Fibroblast of skin of right biceps (primary cell): ENCODE measurements around the gene SLC7A8.
"Not testable (repeated sequence)": the region's sequence is repeated elsewhere in the genome, so short reads cannot be mapped to it uniquely, and the experiment has no call there.

Experiments
- DNase-seq: peaks from one replicate; pipeline ENCODE4 v3.0.0-alpha.2; 2013

SLC7A8 gene

DNA sequence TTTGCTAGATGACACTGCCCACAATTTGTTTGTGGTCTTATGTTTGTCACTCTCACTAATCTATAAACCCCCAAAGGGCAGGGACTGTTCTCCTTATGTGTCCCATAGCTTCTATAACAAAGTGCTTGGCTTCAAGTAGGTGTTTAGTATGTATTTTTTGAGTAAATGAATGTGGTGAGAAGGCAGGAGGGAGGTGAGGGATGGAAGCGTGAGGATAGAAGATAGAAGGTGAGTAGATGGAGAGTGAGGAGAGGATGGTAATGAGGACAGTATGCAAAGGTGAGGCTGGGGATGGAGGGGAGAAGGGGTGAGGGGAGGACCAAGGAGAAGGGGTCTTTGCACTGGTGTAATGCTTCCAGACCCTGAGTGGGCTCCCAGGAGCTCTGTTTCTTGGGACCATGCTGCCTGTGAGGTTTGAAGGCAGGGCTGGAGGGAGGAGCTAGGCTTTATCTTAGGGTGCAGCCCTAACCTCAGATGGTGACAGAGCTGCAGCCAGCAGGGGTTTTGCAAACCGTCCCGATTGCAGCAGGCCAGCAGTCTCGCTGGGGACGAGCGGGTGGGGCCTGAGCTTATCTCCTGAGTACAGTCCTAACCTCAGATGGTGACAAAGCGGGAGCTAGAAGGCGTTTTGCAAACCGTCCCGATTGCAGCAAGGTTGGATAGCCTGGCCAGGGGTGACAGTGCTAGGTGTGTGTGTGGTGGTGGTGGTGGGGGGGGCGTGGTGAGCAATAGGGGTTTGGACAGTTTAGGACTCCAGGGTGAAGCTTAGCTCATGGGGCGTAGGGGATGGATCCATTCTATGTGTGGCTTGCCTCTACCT lies 70.9 kb downstream of the SLC7A8 start:
- no peak for DNase-seq

DNA sequence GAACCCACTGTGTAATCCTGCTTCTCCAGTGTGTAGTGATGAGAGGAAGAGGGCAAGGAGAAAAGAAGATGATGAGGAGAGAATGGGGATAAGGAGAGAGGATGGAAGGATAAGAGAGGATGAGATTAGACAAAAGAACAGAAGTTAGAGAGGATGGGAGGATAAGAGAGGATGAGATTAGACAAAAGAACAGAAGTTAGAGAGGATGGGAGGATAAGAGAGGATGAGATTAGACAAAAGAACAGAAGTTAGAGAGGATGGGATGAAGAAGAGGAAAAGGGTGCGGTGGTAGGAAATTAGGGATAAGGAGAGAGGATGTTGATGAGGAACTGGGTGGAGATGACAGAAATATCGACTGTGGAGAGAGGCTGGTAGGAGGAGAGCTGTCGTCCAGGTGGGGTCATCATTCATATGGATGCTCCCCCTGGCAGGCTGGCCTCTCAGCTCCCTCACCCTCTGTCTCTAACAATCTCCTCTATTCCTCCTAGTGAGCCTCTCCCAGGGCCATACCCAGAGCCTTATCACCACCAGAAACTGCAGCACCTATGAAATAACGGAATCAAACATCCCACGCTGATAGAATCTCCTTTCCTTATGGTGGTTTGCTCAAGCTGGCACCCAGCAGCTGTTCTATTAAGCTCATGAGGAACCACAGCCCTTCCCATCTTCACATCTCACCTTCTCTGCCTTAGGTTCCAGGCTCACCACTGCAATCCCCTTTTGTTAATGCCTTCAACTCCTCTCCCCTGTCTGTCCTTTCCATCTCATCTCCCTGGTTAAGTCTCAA lies 72.7 kb downstream of the SLC7A8 start:
- no peak for DNase-seq

DNA sequence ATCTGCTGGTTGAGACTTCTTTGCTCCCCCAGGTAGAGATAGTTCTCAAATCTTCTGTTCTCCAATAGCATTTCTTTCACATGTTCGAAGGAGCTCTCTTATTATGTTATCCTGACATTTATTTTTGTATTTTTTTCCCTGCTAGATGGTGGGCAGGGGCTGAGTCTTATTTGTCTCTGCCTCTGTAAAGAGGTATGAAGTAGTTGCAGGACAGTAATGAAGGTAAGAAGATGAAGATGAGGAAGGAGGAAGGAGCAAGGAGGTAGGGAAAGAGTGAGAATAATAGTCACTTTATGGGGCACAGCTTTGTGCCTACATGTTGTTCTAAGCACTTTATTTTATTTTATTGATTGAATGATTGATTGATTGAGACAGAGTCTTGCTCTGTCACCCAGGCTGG lies 73.7 kb downstream of the SLC7A8 start:
- DNase-seq = no peak

DNA sequence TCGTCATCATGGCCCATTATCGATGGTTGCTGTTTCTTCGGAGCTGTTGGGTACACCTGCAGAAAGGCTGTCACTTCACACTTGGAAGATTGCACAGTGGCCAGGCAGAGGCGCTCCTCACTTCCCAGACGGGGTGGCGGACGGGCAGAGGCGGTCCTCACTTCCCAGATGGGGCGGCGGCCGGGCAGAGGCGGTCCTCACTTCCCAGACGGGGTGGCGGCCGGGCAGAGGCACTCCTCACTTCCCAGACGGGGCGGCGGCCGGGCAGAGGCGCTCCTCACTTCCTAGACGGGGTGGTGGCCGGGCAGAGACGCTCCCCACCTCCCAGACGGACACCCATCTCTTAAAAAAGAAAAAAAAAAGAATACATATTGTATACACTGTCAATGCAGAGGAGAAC lies 75.3 kb downstream of the SLC7A8 start:
- not testable (repeated sequence) for DNase-seq

DNA sequence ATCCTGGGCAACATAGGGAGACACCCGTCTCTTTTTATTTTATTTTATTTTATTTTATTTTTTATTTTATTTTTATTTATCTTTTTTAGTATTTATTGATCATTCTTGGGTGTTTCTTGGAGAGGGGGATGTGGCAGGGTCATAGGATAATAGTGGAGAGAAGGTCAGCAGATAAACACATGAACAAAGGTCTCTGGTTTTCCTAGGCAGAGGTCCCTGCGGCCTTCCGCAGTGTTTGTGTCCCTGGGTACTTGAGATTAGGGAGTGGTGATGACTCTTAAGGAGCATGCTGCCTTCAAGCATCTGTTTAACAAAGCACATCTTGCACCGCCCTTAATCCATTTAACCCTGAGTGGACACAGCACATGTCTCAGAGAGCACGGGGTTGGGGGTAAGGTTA lies 75.8 kb downstream of the SLC7A8 start:
- DNase-seq = not testable (repeated sequence)

DNA sequence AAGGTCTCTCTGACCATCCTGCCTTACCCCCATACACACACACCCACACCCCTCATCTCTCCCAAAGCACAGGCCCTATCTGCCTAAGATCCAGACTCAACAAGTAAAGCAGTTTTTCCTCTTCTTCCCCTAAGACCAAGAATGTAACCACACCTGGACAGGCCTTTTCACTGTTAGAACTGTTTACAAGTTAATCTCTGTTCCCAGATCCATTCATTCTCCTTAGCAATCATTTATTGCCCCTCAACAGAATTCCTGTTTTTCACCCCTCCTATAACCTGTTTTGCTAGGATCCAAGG lies 76.8 kb downstream of the SLC7A8 start:
- no peak for DNase-seq

DNA sequence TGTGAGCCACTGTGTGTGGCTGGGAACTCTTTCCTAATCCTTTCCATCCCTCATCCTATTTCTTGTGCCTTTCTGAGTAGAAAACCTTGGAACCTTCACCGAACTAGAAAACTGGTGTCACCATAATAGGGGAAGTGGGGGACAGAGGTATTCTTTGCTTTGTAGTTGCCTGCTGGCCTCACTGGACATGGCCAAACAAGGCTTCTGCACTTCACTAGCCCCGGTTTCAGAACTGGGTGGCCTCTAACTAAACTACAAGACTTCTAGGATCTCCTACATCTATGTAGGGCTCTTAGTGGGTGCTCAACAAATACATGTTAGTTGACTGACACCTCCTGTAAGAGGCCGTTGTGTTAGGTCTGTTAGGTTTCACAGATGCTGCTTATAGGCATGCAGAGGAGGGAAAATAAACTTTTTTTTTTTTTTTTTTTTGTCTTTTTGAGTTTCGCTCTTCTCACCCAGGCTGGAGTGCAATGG lies 78.1 kb downstream of the SLC7A8 start:
- DNase-seq = no peak

DNA sequence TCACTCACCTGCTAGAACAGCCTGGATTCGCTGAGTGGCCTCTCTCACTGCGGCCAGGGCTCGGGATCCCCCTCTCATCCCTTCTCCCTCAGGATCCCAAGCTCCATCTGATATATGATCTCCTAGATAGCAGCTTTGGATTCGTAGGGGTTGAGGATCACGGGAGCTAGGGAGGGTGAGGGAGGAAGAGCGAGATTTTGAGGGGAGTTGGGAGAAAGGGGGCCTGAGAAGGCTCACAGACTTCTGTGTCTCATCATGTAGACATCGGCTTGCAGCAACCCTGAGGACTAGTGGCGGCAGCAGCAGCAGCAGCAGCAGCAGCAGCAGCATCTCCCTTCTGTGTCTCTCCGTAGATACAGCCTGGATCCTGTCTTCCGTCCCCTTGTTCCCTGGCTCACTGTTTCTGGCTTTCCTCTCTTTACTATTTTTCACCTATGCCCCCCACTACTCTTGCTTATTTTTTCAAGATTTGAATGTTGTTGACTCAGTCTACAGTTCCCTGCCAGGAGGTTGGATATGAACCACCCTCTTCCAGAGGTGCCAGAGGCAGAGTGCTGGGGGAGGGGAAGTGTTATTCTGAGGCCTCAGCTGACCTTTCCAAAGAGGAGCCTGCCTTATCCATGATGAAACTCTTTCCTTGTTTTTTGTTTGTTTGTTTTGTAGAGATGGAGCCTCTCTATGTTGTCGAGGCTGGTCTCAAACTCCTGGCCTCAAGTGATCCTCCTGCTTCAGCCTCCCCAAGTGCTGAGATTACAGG lies 78.7 kb downstream of the SLC7A8 start, which contains the start of gene CIROP:
Gene CIROP (minus strand): TSS at position 399 of the 757 bp plus-strand sequence. CDS start 69 bp downstream, at position 330.
- DNase-seq = no peak

DNA sequence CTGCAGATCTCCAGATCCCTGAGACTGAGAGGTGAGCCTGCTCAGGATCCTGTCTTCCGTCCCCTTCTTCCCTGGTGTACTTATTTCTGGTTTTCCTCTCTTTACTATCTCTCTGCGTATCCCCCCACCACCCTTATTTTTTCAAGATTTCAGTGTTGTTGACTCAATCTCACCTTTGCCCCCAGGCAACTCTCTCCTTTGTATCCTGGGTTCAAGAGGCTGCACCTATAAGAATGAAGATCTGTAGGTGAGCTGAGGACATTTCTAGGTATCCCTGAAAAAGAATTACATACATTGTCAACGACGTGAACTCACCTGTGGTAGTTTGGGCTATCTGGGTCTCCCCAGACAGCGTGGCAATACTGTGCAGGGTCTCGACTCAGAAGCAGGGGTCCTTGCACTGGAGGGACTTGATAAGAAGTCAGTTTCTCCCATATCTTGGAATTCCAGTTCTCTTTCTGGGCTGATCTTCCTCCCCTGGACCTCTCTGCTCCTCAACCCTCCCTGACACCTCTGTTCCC lies 79.3 kb downstream of the SLC7A8 start:
- DNase-seq = no peak

DNA sequence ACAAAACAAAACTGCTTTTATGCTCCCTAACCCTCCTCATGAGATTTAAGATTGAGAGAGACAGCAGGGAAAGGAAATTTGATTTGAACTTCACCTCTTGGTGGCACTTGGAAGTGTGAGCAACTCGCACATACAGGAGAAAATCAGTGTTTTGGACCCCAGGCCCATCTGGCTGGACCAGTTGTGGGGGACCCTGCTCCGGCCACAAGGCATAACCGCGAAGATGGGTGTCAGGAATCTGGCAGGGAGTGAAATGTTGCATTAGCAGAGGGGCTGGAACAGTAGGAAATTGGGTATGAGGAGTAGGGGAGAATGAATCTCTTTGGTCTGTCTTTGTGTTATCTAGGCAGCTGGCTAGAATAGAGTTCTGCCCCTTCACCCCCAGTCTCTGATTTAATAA lies 79.9 kb downstream of the SLC7A8 start:
- no peak for DNase-seq

DNA sequence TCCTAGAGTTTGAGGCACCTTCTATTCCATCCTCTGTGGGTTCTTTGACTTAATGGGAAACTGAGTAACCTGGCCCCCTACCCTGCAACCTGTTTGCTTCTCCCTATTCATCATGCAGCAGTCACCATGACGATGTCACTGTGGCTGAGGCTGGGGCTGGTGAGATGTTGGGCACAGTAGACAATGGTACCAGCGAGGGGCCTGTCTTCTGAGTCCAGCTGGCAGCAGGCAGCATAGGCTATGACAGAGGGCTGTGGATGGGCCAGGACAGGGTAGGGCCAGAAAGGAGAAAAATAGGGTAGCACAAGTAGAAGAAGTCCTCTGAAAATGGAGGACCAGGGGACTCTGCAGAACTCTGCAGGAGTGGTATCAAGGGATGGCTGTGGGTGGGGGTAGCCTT lies 80.7 kb downstream of the SLC7A8 start:
- no peak for DNase-seq

DNA sequence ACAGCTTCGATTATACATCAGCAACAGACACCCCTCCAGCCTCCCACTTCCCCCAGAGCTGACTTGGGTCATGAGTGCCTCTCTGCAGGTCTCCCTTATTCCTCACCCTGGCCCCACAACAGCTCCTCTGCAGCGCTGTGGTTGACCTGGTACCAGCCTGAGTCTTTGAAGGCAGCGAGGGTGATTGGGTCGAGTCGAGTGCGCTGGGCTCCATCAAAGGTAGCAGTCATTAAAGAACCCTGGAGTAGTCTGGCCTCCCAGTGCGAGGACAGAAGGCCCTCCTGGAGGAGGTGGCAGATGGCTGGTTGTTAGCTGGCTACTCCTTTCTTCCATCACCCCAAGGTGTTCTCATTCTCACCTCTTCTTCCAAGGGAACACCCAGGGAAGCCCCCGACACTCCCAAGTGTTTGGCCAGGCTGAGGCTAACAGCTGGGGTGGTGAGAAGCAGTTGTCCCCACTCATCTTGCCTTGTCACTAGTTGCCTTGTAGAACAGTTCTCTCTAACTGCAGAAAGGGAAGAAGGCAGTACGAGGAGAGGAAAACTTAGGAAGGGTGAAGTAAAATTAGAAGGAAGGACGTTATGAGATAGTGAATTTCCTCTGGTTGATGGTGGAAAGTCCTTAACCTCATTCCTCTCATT lies 81.4 kb downstream of the SLC7A8 start:
- DNase-seq = no peak

DNA sequence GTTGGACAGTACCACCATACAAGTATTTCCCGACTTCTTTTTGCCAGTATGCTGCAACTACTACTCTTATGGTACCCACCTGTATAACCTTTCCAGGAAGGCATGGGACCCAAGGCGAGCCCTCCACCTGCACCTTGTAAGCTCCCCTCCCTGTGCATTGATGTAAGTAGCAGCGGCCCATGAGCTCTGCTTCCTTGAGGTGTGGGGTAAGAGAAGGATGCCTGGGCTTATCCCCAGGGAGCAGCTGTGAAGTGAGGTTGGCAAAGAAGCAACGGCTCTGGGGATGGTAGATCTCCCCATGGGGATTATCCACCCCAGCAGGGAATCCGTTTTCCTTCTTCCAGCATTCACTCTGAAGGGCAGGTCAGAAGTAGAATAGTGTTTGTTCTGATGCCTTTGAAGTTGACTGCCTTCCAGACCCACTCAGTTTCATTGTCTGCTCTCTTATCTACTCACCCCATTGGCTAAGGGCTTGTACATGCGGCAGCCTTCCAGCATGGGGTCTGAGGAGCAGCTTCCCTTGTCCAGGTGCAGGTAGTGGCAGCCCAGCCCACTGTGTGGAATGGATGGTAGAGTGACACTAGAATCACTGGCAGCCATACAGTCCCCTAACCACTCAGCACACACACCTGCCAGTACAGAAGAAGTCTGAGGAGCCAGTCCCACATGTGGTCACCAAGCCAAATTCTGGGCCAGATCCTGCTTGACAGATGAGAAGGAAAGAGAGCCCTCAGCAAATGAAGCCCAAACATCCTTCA lies 82.1 kb downstream of the SLC7A8 start:
- no peak for DNase-seq

DNA sequence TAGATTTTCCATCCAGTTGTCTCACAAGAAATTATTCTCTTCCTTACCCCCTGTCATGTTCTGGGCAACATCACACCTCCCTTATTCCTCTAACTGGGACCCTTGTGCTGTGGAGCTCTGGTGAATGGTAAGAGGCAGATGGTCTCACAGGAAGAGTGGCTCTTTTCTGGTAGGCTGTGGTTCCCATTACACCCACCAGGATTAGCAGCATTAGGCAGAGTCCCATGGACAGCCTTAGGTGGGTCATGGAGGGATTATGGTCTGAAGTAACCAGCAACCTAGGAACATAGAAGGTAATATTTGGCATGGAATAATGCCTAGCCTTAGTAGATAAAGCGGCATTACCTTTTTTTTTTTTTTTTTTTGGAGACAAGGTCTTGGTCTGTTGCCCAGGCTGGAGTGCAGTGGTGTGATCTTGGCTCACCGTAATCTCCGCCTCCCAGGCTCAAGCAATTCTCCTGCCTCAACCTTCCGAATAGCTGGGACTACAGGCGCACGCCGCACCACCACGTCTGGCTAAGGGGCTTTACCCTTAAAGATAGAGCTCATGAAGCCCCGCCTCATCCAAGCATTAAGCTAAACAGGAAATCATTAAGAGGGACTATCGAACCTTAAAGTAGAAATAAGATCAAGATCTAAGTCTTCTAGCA lies 84.1 kb downstream of the SLC7A8 start:
- DNase-seq = no peak

DNA sequence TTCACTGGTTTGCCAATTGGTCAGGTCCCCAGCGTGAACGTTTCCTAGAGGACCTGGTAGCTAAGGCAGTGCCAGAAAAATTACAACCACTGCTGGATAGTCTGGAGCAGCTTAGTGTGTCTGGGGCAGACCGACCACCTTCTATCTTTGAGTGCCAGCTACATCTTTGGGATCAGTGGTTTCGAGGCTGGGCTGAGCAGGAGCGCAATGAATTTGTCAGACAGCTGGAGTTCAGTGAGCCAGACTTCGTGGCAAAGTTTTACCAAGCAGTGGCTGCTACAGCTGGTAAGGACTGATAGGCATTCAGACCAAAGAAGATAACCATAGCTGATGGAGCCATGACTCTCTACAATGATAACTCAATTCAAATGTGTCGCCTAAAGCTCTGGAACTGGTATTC lies 85.7 kb downstream of the SLC7A8 start:
- DNase-seq = no peak

DNA sequence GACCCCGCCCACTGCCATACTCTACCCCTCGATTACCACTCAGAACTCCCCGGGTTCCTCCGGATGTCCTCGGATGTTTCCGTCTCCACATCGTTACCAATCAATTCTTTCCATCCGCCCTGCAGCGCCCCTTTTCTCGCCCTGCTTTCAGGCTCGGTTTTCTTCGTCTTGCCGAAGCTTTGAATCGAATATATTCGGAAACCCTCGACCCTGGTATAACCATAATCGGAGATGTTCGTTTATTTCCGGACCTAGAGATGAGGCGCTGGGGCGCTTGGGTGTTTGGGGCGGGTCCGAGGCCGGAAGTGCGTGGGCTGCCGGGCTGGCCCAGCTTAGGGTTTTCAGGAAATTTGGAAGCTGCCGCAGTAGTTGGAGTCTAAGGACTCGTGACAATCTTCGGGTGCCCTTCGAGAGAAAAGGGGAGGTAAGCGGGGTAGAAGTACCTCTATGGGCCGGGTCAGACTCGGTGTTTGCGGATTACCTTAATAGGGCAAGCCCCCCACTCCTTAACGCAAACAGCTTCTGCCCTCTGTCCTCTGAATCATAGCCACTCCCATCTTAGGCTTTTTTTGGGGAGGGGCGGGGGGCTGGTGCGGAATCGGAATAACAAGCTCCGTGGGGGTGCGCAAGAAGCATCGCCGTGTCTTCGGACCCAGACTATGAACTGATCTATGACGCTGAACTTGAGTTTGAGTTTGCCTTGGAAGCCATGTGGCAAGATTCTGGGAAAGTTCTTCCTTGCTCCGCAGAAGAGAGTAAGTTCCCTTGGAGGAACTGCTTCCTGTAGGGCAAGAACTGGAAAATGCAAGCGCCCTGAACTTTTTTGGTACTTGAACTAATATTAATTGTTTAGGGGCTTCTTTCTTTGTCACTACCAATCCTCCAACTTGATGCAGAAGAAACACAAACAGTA lies 88.0 kb downstream of the SLC7A8 start, which contains the start of gene C14orf119:
Gene C14orf119 (plus strand): TSS at position 310 of the 913 bp plus-strand sequence. CDS start 2,154 bp downstream, outside the sequence.
- peak; percentile 99 for DNase-seq

DNA sequence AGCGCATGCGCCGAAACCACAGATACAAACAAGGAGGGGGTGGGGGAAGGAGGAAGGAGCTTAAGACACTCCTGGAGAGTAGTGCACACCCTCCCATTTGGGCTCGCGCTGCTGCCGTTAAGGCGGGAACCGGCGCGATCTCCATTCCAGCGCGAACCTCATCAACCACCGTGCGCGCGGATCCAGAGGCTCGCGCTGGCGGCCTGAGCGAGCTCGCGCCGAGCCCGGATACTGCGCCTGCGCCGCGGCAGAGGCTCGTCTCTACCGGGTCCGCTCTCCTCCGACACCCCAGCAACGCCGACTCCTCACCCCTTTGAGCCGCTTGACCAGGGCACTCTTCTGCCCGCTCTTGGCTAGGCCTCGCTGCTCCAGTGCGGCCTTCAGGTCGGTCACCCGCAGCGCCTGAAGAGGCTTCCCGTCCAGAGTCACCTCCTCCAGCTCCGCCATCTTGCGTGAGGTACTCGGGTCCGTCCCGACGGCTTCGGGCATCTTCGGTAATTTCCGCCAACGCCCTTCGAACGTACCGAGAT lies 88.7 kb downstream of the SLC7A8 start, which contains the start of gene ACIN1:
Gene ACIN1 (minus strand): TSS at position 471 of the 530 bp plus-strand sequence. CDS start 24 bp downstream, at position 447.
- DNase-seq = peak; percentile 91

DNA sequence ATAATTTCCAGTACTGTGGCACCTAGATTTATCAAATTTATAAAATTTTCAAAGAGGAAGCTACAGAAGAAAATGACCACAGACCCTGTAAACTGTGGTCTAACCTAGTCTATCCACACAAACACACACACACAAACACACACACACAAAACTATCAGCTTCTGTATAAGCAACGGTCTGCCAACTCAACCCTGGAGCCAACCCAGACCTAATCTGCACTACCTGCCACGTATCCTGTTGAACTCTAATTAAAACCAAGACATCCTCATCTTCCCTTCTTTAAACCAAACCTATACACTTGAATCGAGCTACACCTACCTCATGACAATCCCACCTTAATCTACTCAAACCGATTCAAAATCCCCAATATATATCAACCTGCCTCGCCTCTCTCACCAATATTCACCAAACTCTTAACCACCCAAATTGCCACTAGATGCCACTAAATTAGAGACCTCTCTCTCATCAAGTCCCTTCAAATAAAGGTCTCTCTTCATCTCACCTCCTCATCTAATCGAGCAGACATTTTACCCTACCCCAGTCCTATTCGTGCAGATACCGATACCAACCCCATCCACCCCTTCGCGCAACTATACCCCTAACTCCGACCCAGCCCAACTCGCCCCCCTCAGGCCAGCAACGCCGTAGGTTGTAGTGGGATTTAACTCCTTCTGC lies 89.3 kb downstream of the SLC7A8 start:
- no peak for DNase-seq

DNA sequence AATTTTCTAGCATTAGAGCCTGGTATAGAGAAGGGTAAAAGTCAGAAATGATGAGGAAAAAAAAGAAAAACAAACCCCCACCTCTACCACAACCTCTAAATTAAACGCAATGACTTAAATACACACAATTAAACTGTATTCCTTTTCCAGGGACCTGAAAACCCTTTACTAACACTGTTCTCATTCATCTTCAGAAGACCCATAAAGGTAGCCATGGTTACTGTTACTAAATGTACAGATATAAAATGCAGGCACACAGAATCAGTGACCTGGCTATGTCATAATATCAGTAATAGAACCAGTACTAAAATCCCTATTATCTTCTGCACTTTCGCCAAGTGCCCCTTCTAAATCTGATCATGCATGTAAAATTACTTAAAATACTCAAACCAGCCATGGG lies 89.9 kb downstream of the SLC7A8 start:
- DNase-seq = no peak
